RWPE2 (cell line): ENCODE measurements around the gene DKK1.

Source experiments
- ATAC-seq: fragments of 200-7000 bp; cut with Tn5 transposase; 3 replicates; pipeline ENCODE4 v1.9.1; 2021; ENCODE audit warnings: low read depth
- DNase-seq: peaks from one replicate; pipeline ENCODE4 v3.0.0-alpha.2; 2020; ENCODE audit warnings: low spot score
- H3K27ac ChIP-seq: fragments of 450-650 bp; 2 replicates; pipeline ENCODE4 v1.5.1; 2017; ENCODE audit warnings: mild to moderate bottlenecking; ENCODE audit not compliant: poor library complexity, severe bottlenecking
- H3K27me3 ChIP-seq: fragments of 250-450 bp; sonication (Bioruptor Pico); 2 replicates; pipeline ENCODE4 v1.5.1; 2021; ENCODE audit warnings: mild to moderate bottlenecking, moderate library complexity; ENCODE audit not compliant: insufficient read depth, poor library complexity, severe bottlenecking
- H3K36me3 ChIP-seq: fragments of 250-450 bp; sonication (Bioruptor Pico); 2 replicates; pipeline ENCODE4 v1.5.1; 2020; ENCODE audit warnings: low read depth, mild to moderate bottlenecking, moderate library complexity
- H3K4me1 ChIP-seq: fragments of 250-450 bp; sonication (Bioruptor Pico); 2 replicates; pipeline ENCODE4 v1.5.1; 2021; ENCODE audit warnings: mild to moderate bottlenecking, moderate library complexity; ENCODE audit not compliant: insufficient read depth, poor library complexity, severe bottlenecking
- H3K4me3 ChIP-seq: fragments of 250-450 bp; sonication (Bioruptor Pico); 2 replicates; pipeline ENCODE4 v1.5.1; 2021; ENCODE audit warnings: mild to moderate bottlenecking, moderate library complexity; ENCODE audit not compliant: severe bottlenecking
- H3K9me3 ChIP-seq: fragments of 250-450 bp; sonication (Bioruptor Pico); 2 replicates; pipeline ENCODE4 v1.5.1; 2021; ENCODE audit warnings: mild to moderate bottlenecking, moderate library complexity; ENCODE audit not compliant: severe bottlenecking
- CTCF ChIP-seq: fragments of 450-650 bp; IDR thresholded peaks from one replicate; pipeline ENCODE4 v1.5.1; 2017; ENCODE audit warnings: mild to moderate bottlenecking, moderate library complexity; ENCODE audit not compliant: poor library complexity, severe bottlenecking

Gene DKK1

GRCh38 chr10:52269233-52269632 lies 44.8 kb upstream of the DKK1 start:
- Histone ChIP-seq H3K4me1 (no peaks in the 10 kb centered on the region), H3K27ac (no peak overlapping the region), H3K4me3 (no peak overlapping the region), H3K36me3 (no peaks in the 10 kb centered on the region), H3K27me3 (no peaks in the 10 kb centered on the region), H3K9me3 (no peaks in the 10 kb centered on the region)
- TF ChIP-seq CTCF: no peak
- ATAC-seq (no peak), DNase-seq (no peak)

- no peaks in the 10 kb centered on the region for H3K27me3 ChIP-seq
- no peaks in the 10 kb centered on the region for H3K4me1 ChIP-seq
- H3K27ac ChIP-seq: no peak overlapping the region
- no peak for DNase-seq
- ATAC-seq: no peak
- H3K36me3 ChIP-seq: no peaks in the 10 kb centered on the region
- no peaks in the 10 kb centered on the region for H3K9me3 ChIP-seq
- no peak for TF ChIP-seq CTCF
- no peak overlapping the region for H3K4me3 ChIP-seq
Measured at GRCh38 chr10:52276163-52276562, 37.9 kb upstream of the DKK1 start.

DNA sequence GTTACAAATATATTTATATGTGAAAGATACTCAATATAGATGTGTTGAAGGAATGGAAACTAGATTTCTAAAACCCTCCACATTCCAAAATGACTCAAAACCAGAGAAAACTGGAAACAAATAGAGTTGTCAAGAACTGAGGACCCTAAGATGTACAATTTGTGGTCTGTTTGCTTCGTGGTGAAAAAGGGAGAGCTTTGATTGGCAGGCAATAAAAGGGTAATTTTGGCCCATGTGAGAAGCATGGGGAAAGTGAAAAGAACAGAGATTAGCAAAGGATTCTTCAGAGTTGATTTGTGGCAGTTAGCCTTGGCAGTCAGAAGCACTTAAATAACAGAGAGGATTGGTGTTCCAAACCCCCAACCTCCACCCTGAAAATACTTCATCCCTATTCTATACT lies 37.1 kb upstream of the DKK1 start:
- Histone ChIP-seq H3K27ac (no peak overlapping the region), H3K27me3 (no peaks in the 10 kb centered on the region), H3K36me3 (no peaks in the 10 kb centered on the region), H3K4me1 (no peaks in the 10 kb centered on the region), H3K9me3 (no peaks in the 10 kb centered on the region), H3K4me3 (no peak overlapping the region)
- DNase-seq (no peak), ATAC-seq (no peak)
- no peak for TF ChIP-seq CTCF

DNA sequence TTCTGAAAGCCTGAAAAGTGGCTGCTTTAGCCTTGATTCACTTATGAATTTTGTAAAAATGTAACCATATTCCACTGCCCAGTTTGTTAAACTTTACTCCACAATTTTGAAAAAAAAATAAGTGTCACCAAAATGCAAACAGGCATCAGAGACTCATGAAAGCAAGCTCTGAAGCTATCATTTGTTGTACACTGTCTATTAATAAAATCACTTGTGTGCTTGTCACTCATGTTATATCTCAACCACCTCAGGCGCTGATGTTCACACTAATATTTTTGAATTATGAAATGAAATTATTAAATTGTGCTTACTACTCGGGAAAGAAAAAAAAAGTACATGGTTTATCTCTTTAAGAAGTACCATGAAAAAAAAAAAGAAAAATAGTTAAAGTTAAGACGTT lies 34.5 kb upstream of the DKK1 start:
- ATAC-seq (no peak), DNase-seq (no peak)
- no peaks in the 10 kb centered on the region for H3K36me3 ChIP-seq
- TF ChIP-seq CTCF: no peak
- H3K27me3 ChIP-seq: no peaks in the 10 kb centered on the region
- no peak overlapping the region for H3K27ac ChIP-seq
- no peaks in the 10 kb centered on the region for H3K9me3 ChIP-seq
- no peaks in the 10 kb centered on the region for H3K4me1 ChIP-seq
- H3K4me3 ChIP-seq: no peak overlapping the region

DNA sequence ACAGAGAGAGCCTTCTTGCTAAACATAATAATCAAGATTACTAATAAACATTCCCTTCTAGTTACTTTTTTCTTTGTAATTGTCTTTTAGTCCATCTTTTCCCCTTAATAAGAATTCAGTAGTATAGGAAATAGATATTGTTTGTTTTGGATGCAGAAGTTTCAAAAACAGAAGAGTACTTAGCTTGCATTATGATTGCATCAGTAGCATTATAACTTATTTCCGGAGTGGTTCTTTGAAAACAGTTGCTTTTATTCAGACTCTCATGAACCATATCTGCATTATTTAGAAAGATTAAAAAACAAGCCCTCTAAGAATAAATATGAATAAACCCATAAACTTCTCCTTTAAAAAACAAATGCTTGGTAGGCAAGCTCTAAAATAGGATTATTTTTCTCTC lies 34.0 kb upstream of the DKK1 start:
- no peak overlapping the region for H3K27ac ChIP-seq
- H3K9me3 ChIP-seq: no peaks in the 10 kb centered on the region
- ATAC-seq (no peak), DNase-seq (no peak)
- H3K4me1 ChIP-seq: no peaks in the 10 kb centered on the region
- H3K27me3 ChIP-seq: no peaks in the 10 kb centered on the region
- H3K4me3 ChIP-seq: no peak overlapping the region
- H3K36me3 ChIP-seq: no peaks in the 10 kb centered on the region
- TF ChIP-seq CTCF: no peak
